Activated CD4-positive, alpha-beta T cell treated with anti-CD3 and anti-CD28 coated beads, Interleukin-2, amount 10 ng/mL, durations not matched to agents 7 days and 5 days (primary cell): ENCODE data around the gene LMBR1L. TPM values are rescaled to one million over a fixed set of nuclear protein-coding genes. Genes with fewer than 3 reads are reported as not detected.

Experiments used
- total RNA-seq, 2 experiments: library from RNA; stranded (reverse); gene quantifications; one replicate each; pipeline ENCODE4 v1.2.3, GENCODE V29; 2021

LMBR1L gene
- total RNA-seq, 2 experiments from 2014 or later = 60.3 to 62.3 TPM

Other genes starting within 250 kb of the LMBR1L start
- 1 to 10 TPM; 1.1 to 1.2 TPM for gene RND1, start 245.0 kb downstream of the LMBR1L start, total RNA-seq
- 10 to 100 TPM; 44.2 to 45.6 TPM for gene FKBP11, start 185.4 kb downstream of the LMBR1L start, total RNA-seq
- 100 to 1,000 TPM in 1 of 2 experiments, 10 to 100 TPM in 1; 89.6 to 114 TPM for gene ARF3, start 153.4 kb downstream of the LMBR1L start, total RNA-seq
- under 1 TPM; 0.52 to 0.99 TPM for gene WNT10B, start 139.1 kb downstream of the LMBR1L start, total RNA-seq
- gene WNT1, start 132.5 kb downstream of the LMBR1L start, total RNA-seq = under 1 TPM; 0.17 to 0.29 TPM
- gene DDN, start 111.5 kb downstream of the LMBR1L start, total RNA-seq = under 1 TPM; 0.10 to 0.17 TPM
- 10 to 100 TPM; 62.5 to 65.5 TPM for gene PRKAG1, start 92.1 kb downstream of the LMBR1L start, total RNA-seq
- gene KMT2D, start 50.1 kb downstream of the LMBR1L start, total RNA-seq = 100 to 1,000 TPM in 1 of 2 experiments, 10 to 100 TPM in 1; 97.9 to 116 TPM
- 1 to 10 TPM; 4.6 to 6.4 TPM for gene RHEBL1, start 40.9 kb downstream of the LMBR1L start, total RNA-seq
- gene DHH, start 16.0 kb downstream of the LMBR1L start, total RNA-seq = under 1 TPM in 1 of 2 experiments, not detected in 1; 0.12 TPM
- gene TUBA1B, start 20.5 kb upstream of the LMBR1L start, total RNA-seq = 1,000 to 10,000 TPM; 2,153 to 2,254 TPM
- gene TUBA1A, start 78.2 kb upstream of the LMBR1L start, total RNA-seq = 100 to 1,000 TPM in 1 of 2 experiments, 10 to 100 TPM in 1; 94.8 to 109 TPM
- 100 to 1,000 TPM; 246 to 278 TPM for gene TUBA1C, start 154.2 kb upstream of the LMBR1L start, total RNA-seq
- gene PRPH, start 184.3 kb upstream of the LMBR1L start, total RNA-seq = not detected
- gene TROAP, start 212.4 kb upstream of the LMBR1L start, total RNA-seq = 100 to 1,000 TPM; 111 to 115 TPM
- not detected for gene C1QL4, start 226.3 kb upstream of the LMBR1L start, total RNA-seq
- not detected for gene DNAJC22, start 236.0 kb upstream of the LMBR1L start, total RNA-seq